ENCODE measurements around the gene NRG3. TPM values are rescaled to one million over a fixed set of nuclear protein-coding genes. Genes with fewer than 3 reads are reported as not detected.

Gene NRG3
- total RNA-seq, 1 donor from 2014 or later: 32.2 TPM

DNA sequence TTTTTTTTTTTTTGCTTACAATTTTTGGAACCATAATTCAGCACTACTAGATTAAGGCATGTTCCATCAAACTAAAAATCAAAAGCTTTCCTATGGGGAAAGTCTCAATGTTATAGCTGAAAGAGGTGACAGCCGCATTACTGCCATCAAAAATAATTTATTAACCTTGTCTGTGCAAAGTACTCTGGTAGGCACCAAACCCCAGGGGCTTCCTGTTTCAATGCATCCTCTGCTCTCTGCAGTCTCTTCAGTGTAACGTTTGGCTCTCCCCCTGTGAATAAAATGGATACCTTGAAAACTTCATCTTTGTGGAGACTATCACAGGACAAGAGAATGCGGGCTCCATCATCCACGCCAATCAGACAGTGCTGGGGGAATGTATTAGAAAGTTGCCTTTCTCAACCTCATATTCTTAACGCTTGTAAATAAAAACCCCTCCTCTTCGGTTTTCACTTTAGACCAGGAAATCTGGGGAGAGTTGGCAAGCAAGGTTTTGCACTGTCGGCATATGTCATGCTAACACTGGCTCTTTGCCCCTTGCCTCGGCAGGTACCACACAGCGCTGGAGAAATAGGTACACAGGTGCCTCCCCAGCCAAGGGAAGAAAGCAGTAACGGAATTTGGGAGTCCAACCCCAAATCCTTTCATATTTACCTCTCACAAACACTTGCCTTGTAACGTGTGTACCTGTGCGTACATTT, 1.6 kb upstream of the NRG3 start:
- H3K9me3 Mint-ChIP-seq (ENCODE audit: low read depth): no peaks in the 10 kb centered on the region
- peak overlapping the region; percentile 74 for H3K4me3 Mint-ChIP-seq (ENCODE audit: low read depth)
- H3K4me1 Mint-ChIP-seq (ENCODE audit: low read depth): peaks cover 20% of the 10 kb centered on the region
- H3K36me3 Mint-ChIP-seq (ENCODE audit: insufficient read depth): no peaks in the 10 kb centered on the region
- no peak for DNase-seq (ENCODE audit: low spot score, unreplicated experiment)
- peaks cover 32% of the 10 kb centered on the region for H3K27me3 Mint-ChIP-seq
- no peak overlapping the region for H3K27ac Mint-ChIP-seq
- TF ChIP-seq, protein P1, sequence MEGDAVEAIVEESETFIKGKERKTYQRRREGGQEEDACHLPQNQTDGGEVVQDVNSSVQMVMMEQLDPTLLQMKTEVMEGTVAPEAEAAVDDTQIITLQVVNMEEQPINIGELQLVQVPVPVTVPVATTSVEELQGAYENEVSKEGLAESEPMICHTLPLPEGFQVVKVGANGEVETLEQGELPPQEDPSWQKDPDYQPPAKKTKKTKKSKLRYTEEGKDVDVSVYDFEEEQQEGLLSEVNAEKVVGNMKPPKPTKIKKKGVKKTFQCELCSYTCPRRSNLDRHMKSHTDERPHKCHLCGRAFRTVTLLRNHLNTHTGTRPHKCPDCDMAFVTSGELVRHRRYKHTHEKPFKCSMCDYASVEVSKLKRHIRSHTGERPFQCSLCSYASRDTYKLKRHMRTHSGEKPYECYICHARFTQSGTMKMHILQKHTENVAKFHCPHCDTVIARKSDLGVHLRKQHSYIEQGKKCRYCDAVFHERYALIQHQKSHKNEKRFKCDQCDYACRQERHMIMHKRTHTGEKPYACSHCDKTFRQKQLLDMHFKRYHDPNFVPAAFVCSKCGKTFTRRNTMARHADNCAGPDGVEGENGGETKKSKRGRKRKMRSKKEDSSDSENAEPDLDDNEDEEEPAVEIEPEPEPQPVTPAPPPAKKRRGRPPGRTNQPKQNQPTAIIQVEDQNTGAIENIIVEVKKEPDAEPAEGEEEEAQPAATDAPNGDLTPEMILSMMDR (IDR thresholded peaks at IDR 0.05; ENCODE audit: unreplicated experiment): no peak

DNA sequence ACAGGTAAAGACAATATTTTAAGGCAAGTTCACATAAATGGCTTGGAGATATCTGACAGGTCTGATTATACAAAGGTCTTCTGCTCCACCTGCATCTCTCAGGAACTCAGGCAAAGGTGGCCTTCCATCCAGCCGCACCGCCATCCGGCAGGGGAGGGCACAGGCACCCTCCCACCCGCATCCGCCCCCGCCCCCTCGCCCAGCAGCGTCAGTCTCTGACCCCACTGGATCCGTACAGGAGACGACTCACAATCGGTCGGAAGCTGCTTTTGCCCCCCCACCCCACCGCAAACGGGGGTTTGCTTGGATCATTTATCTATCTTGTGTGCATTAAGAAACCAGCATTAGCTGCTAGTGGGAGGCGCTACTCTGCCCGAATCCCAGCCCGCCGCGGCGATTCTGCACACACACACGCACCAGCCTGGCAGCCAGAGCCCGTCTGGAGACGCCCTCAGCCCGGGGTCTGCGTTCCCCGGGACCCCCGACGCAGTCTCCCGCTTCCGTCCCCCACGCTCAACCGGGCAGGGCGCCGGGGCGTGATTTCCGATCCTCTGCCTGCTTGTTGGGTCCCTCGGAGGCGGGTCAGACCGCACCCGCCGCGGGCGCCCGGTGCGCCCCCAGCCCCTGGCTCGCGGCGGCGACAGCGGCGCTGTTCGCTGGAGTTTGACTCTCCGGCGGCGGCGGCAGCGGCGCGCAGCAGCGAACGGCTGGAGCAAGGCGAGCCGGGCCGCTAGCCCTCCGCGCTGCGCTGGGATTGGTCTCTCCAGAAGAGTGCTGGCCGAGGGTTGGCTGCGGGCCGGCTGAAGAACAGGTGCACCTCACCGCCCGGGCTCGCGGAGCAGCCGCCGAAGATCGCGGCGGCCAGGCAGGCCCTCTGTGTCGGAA, 820 bp upstream of the NRG3 start:
- Mint-ChIP-seq H3K27ac (no peak overlapping the region), H3K9me3 (ENCODE audit: low read depth) (no peaks in the 10 kb centered on the region), H3K4me3 (ENCODE audit: low read depth) (peak overlapping the region; percentile 74), H3K4me1 (ENCODE audit: low read depth) (peaks cover 28% of the 10 kb centered on the region), H3K36me3 (ENCODE audit: insufficient read depth) (no peaks in the 10 kb centered on the region), H3K27me3 (peaks cover 28% of the 10 kb centered on the region)
- TF ChIP-seq, protein P1 (IDR thresholded peaks at IDR 0.05; ENCODE audit: unreplicated experiment): peak; percentile 33
- peak; percentile 79 for DNase-seq (ENCODE audit: low spot score, unreplicated experiment)

DNA sequence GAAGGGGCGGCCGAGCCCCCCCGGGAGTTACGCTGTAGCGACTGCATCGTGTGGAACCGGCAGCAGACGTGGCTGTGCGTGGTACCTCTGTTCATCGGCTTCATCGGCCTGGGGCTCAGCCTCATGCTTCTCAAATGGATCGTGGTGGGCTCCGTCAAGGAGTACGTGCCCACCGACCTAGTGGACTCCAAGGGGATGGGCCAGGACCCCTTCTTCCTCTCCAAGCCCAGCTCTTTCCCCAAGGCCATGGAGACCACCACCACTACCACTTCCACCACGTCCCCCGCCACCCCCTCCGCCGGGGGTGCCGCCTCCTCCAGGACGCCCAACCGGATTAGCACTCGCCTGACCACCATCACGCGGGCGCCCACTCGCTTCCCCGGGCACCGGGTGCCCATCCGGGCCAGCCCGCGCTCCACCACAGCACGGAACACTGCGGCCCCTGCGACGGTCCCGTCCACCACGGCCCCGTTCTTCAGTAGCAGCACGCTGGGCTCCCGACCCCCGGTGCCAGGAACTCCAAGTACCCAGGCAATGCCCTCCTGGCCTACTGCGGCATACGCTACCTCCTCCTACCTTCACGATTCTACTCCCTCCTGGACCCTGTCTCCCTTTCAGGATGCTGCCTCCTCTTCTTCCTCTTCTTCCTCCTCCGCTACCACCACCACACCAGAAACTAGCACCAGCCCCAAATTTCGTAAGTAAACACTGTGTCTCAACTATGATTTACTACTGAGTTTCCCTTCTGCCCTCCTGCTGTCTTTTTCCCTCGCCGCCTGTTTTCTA, 666 bp downstream of the NRG3 start:
- TF ChIP-seq, protein P1 (IDR thresholded peaks at IDR 0.05; ENCODE audit: unreplicated experiment): no peak
- H3K36me3 Mint-ChIP-seq (ENCODE audit: insufficient read depth): no peaks in the 10 kb centered on the region
- peaks cover 25% of the 10 kb centered on the region for H3K27me3 Mint-ChIP-seq
- peak overlapping the region; percentile 98 for H3K4me3 Mint-ChIP-seq (ENCODE audit: low read depth)
- H3K27ac Mint-ChIP-seq: peak overlapping the region; percentile 90
- H3K4me1 Mint-ChIP-seq (ENCODE audit: low read depth): peaks cover 39% of the 10 kb centered on the region
- no peaks in the 10 kb centered on the region for H3K9me3 Mint-ChIP-seq (ENCODE audit: low read depth)
- peak; percentile 11 for DNase-seq (ENCODE audit: low spot score, unreplicated experiment)

DNA sequence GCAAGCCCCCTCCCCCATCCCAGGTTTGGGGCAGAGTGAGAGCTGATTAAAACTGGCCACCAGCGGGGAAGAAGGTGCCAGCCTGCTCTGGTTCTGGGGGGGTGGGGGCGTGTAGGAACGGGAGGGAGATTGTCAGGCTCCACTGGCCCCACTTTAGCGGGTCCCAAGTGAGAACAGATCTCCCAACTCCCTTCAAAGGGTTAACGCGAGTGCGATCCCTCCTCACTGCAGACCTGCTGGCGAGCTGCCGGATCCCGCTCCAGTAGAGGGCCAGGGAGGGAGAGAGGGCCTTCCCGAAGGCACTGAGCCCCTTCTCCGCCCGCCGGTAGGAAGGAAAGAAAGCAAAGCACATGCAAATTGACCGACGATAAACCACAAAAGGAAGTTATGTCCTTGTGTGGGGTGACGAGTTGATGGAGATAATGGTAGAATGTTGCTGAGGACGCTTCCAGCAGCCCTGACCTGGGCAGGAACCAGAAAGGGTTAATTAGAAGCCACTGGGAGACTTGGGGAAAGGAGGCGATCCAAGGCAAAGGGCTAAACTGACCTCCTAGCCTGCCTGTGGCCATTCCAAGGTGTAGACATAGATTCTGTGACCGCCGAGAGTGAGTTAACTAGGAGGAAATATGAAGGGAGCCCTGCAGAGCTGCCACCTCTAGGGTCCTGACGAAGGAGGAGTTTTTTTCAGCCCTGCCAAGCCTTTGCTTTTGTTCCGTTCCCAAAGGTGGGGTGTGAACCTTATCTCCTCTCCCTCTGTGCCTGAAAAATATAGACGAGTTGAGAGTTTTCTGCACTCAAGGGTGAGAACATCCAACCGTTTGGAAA, 1.5 kb downstream of the NRG3 start:
- TF ChIP-seq, protein P1 (IDR thresholded peaks at IDR 0.05; ENCODE audit: unreplicated experiment): peak; percentile 29
- Mint-ChIP-seq H3K27ac (peak overlapping the region; percentile 90), H3K4me3 (ENCODE audit: low read depth) (peak overlapping the region; percentile 98), H3K36me3 (ENCODE audit: insufficient read depth) (no peaks in the 10 kb centered on the region), H3K27me3 (peaks cover 17% of the 10 kb centered on the region), H3K4me1 (ENCODE audit: low read depth) (peaks cover 45% of the 10 kb centered on the region), H3K9me3 (ENCODE audit: low read depth) (no peaks in the 10 kb centered on the region)
- peak; percentile 39 for DNase-seq (ENCODE audit: low spot score, unreplicated experiment)
